AG04450 (cell line): Measurements from ENCODE around the gene KANSL1. TPM values are rescaled to one million over a fixed set of nuclear protein-coding genes. Genes with fewer than 3 reads are reported as not detected.

Source experiments
- CTCF ChIA-PET: fragments of 300-600, 350-600 bp; formaldehyde crosslinking; extraction: SDS; loops from one replicate; lab custom pipeline; 2022; ENCODE audit warnings: antibody characterized with exemption, inconsistent platforms; lab: Charles Lee
- POLR2A ChIA-PET: fragments of 350-600 bp; formaldehyde crosslinking; extraction: SDS; loops from one replicate; lab custom pipeline; 2021; ENCODE audit warnings: antibody characterized with exemption, inconsistent platforms; lab: Yijun Ruan, JAX
- DNase-seq: peaks from one replicate; pipeline ENCODE4 v3.0.0-alpha.2; 2011; ENCODE audit warnings: low read depth, low spot score
- H3K27ac ChIP-seq: one replicate; pipeline ENCODE4 v1.5.1; 2012; ENCODE audit warnings: low read depth, low read length, control low read depth
- H3K27me3 ChIP-seq: one replicate; pipeline ENCODE4 v1.6.0; 2012; ENCODE audit warnings: low read length; ENCODE audit not compliant: control insufficient read depth, insufficient read depth
- H3K4me3 ChIP-seq: 2 replicates; pipeline ENCODE4 v1.5.1; 2011; ENCODE audit warnings: mild to moderate bottlenecking, low read depth, low read length, control low read depth
- H3K9me3 ChIP-seq: 2 replicates; pipeline ENCODE4 v1.5.1; 2012; ENCODE audit warnings: low read length; ENCODE audit not compliant: control insufficient read depth, insufficient read depth
- CTCF ChIP-seq: IDR thresholded peaks from 2 replicates; pipeline ENCODE4 v1.5.1; 2011; ENCODE audit warnings: low read depth, low read length, control low read depth, inconsistent platforms
- polyA plus RNA-seq: library from polyadenylated mRNA; depleted of rRNA; stranded (reverse); fragments of >200 nt; gene quantifications from 2 replicates; pipeline ENCODE4 v1.2.3, GENCODE V29; 2011

The KANSL1 gene
- polyA plus RNA-seq, 1 experiment, result 15.6 TPM

- H3K4me3 ChIP-seq, result no peak overlapping the region
- CTCF ChIA-PET, result interaction anchor here (0.6 kb wide), 1 partner anchor 52 kb away, joined by 3 read pairs; the partner anchor contains the start of gene KANSL1
- TF ChIP-seq CTCF, result no peak
Observed at GRCh38 chr17:46140645-46141197, 52.5 kb downstream of the KANSL1 start.

GRCh38 chr17:46139432-46140210, 53.6 kb downstream of the KANSL1 start:
- DNase-seq, result no peak
- Histone ChIP-seq H3K27ac (no peak overlapping the region), H3K9me3 (no peaks in the 10 kb centered on the region), H3K4me3 (no peak overlapping the region), H3K27me3 (no peaks in the 10 kb centered on the region)
- no peak for TF ChIP-seq CTCF
- ChIA-PET POLR2A (no interaction called here), CTCF (no interaction called here)

More at GRCh38 chr17:46140645-46141197, 52.5 kb downstream of the KANSL1 start:
- Histone ChIP-seq H3K27me3 (no peaks in the 10 kb centered on the region), H3K27ac (no peak overlapping the region), H3K9me3 (no peaks in the 10 kb centered on the region)
- POLR2A ChIA-PET, result no interaction called here
- DNase-seq, result no peak

- no peaks in the 10 kb centered on the region for H3K27me3 ChIP-seq
- ChIA-PET POLR2A (no interaction called here), CTCF (no interaction called here)
- no peak for DNase-seq
- no peak overlapping the region for H3K27ac ChIP-seq
- H3K9me3 ChIP-seq, result no peaks in the 10 kb centered on the region
- no peak overlapping the region for H3K4me3 ChIP-seq
- TF ChIP-seq CTCF, result no peak
Observed at GRCh38 chr17:46138473-46138872, 54.8 kb downstream of the KANSL1 start.

- no peak for DNase-seq
- TF ChIP-seq CTCF, result no peak
- H3K9me3 ChIP-seq, result no peaks in the 10 kb centered on the region
- H3K4me3 ChIP-seq, result no peak overlapping the region
- CTCF ChIA-PET, result no interaction called here
- no peaks in the 10 kb centered on the region for H3K27me3 ChIP-seq
- POLR2A ChIA-PET, result no interaction called here
- H3K27ac ChIP-seq, result no peak overlapping the region
Observed at GRCh38 chr17:46136820-46137219, 56.4 kb downstream of the KANSL1 start.

DNA sequence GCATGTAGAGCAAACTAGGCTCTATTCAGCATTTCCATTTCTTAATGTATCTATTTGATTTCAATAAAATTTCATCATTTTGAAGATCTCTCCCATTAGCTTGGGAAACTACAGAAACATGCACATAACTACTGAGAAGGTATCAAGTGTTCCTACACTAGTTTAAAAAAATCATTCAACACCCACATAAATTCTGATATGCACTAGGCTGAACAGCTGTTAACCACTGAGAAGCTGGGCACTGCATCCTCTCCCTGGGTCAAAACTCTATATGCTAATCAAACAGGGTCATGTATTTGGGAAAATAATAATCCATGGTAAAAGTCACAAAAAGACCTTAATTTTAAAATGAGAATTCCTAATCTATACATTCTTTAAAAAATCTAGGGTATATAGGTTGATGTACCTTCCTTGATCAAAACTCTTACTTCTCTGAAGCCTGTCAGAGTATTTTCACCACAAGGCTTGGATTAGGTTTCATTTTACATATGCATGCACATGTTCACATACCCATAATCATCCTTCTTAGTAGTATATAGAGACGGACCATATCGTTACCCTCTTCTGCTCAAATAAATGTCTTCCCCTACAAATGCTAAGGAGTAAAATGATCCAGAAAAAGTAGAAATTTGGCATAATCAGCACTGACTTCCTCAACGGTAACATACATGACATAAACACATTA, 57.2 kb downstream of the KANSL1 start:
- Histone ChIP-seq H3K9me3 (no peaks in the 10 kb centered on the region), H3K27me3 (no peaks in the 10 kb centered on the region), H3K27ac (no peak overlapping the region), H3K4me3 (no peak overlapping the region)
- POLR2A ChIA-PET, result no interaction called here
- DNase-seq, result no peak
- CTCF ChIA-PET, result no interaction called here
- no peak for TF ChIP-seq CTCF
